ENCODE data around the gene HSD11B1. TPM values are rescaled to one million over a fixed set of nuclear protein-coding genes. Genes with fewer than 3 reads are reported as not detected.

HSD11B1 gene
- total and polyA plus RNA-seq, 2 of the 4 experiments (the other 2 are of a cell fraction), result 0.41 to 0.72 TPM

DNA sequence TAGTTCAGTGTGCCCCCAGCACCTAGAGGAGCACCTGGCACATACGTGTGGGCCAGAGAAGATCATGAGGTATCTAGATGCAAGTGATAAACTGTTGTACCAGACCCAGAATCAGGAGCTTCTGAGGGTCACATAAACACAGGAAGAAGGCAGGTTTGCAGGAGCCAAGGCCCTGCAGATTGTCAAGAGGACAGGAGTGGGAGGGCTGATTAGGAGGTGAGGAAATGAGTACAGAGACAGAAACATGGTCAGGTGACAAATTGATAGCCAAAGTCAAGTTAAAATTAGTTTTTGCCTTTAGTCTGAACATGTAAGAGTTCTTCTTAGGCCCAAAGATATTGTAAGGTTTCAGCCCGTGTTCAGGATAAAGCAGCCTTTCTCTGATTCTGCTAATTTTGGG, 37.2 kb downstream of the HSD11B1 start:
- Histone ChIP-seq H3K9me1 (ENCODE audit: insufficient read depth, low read length) (0 out of 2 replicates have a peak, but pooled peaks cover 8% of the 10 kb centered on the region), H3K4me2 (ENCODE audit: low read depth, low read length) (no peak overlapping the region), H3K9ac (ENCODE audit: low read depth, low read length) (no peak overlapping the region), H2AFZ (replicated peaks; ENCODE audit: low read length, poor library complexity) (no peak overlapping the region), H3K9me3 (ENCODE audit: control insufficient read depth, insufficient read depth, low read length) (no peaks in the 10 kb centered on the region), H3K36me3 (ENCODE audit: control insufficient read depth, insufficient read depth, low read length) (no peaks in the 10 kb centered on the region), H2BK20ac (ENCODE audit: low read depth, low read length) (no peak overlapping the region), H2AK9ac (replicated peaks; ENCODE audit: low read depth, low read length, poor library complexity) (no peak overlapping the region), H2BK5ac (ENCODE audit: low read depth, low read length, poor library complexity, severe bottlenecking) (no peak overlapping the region), H3K79me1 (ENCODE audit: low read depth in 1 of 2, low read length in 2 of 2) (no peaks in the 10 kb centered on the region), H4K5ac (ENCODE audit: low read depth, low read length) (no peak overlapping the region), H3K23ac (ENCODE audit: low read depth, low read length) (no peak overlapping the region), H3K4me3 (ENCODE audit: insufficient read depth, low read depth, low read length) (no peak overlapping the region), H2BK15ac (ENCODE audit: low read depth, low read length) (no peak overlapping the region), H3K56ac (ENCODE audit: extremely low read depth, insufficient read depth, low read length) (no peak overlapping the region), H3K27ac (ENCODE audit: insufficient read depth, low read length) (no peak overlapping the region), H3K4me1 (ENCODE audit: control insufficient read depth, insufficient read depth, low read length) (peaks cover 5% of the 10 kb centered on the region; the same call in 1 of the 2 replicates), H3K4ac (ENCODE audit: low read depth, low read length) (no peak overlapping the region), H4K20me1 (ENCODE audit: insufficient read depth, low read length) (no peaks in the 10 kb centered on the region), H2BK120ac (ENCODE audit: low read depth, low read length) (no peak overlapping the region), H3K27me3 (ENCODE audit: control insufficient read depth, insufficient read depth, low read length) (no peaks in the 10 kb centered on the region), H3K18ac (ENCODE audit: low read depth, low read length) (no peak overlapping the region; the same call in 1 of the 2 replicates), H4K8ac (ENCODE audit: low read depth in 2 of 2, low read length in 2 of 2) (no peak overlapping the region), H4K91ac (ENCODE audit: insufficient read depth, low read depth, low read length) (no peak overlapping the region), H2AK5ac (ENCODE audit: low read depth, low read length) (no peak overlapping the region), H3K14ac (replicated peaks; ENCODE audit: low read depth, low read length) (no peak overlapping the region)
- DNase-seq (no peak), ATAC-seq (ENCODE audit: low read depth) (no peak)
- no TSS peak for BruUV-seq (replicated peaks)
- 63% methylated on average over 1 of the region's 2 CpGs; no CpG with 5 or more reads in 1 of the 2 experiments for WGBS, 2 experiments (ENCODE audit: extremely low coverage in 2 of 2, insufficient read length in 1 of 2)
- ChIA-PET POLR2A (ENCODE audit: unreplicated experiment) (no interaction called here), CTCF (no interaction called here)
- intact Hi-C loops (cut with micrococcal nuclease), result no loop called here
- no peak for TF ChIP-seq USF2 (IDR thresholded peaks at IDR 0.05; ENCODE audit: low read depth, low read length)
- in situ Hi-C loops (cut with MboI; ENCODE audit: low sequenced_read_pairs), result no loop called here
- dilution Hi-C loops (cut with HindIII; ENCODE audit: low sequenced_read_pairs, unreplicated experiment), result no loop called here

Data from IMR-90 (cell line).